HG03039 (cell line): ENCODE results near the gene PCYT1A.

Source experiments
- ATAC-seq: cut with Tn5 transposase; IDR thresholded peaks from one replicate; pipeline ENCODE4 v1.9.1; 2021; ENCODE audit warnings: mild to moderate bottlenecking, moderate library complexity; ENCODE audit not compliant: unreplicated experiment

PCYT1A gene

DNA sequence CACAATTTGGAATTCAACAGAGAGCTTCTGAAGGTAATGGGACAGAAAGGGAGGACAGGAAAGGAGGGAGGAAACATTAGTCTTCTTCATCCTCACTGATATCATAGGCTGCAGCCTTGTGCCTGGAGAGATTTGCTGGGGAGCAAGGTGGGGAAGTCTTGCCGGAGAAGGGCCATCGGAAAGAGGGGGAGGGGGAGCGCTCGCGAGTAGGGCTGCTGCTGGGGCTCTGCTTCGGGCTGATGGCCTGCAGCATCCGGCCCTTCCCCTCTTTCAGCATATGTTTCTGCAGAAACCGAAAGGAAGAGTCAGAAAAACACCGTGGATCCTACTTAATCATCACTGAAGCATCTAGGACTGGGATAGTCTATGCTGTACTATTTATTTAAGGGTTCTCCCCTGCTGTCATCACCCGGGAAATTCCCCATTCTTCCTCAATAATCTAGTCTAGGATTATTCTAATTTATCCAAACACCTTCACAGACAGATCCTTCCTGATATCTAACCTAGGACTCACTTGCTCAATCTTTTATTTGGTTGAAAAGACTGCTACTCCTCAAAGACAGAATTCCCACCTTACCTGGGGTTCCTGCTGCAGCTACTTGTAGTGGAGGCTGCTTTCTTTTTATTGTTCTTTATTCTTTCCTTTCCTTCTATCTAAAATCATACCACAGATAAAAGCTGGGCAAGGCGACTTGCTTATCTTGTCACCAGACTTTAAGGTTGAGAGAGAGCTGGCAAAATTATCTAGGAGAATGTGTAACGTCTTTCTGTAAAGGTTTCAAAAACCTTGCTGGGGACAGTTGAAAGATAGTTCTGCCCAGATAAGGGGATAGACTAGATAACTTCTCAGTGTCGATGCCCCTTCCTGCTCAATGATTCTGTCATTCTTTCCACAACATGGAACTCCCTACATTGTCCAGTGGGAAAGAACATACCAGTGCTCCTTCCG lies 48.6 kb downstream of the PCYT1A start:
- ATAC-seq: no peak

GRCh38 chr3:196237203-196237602 lies 50.3 kb downstream of the PCYT1A start:
- ATAC-seq: no peak

- no peak for ATAC-seq
Measured at GRCh38 chr3:196236223-196236622, 51.3 kb downstream of the PCYT1A start.

DNA sequence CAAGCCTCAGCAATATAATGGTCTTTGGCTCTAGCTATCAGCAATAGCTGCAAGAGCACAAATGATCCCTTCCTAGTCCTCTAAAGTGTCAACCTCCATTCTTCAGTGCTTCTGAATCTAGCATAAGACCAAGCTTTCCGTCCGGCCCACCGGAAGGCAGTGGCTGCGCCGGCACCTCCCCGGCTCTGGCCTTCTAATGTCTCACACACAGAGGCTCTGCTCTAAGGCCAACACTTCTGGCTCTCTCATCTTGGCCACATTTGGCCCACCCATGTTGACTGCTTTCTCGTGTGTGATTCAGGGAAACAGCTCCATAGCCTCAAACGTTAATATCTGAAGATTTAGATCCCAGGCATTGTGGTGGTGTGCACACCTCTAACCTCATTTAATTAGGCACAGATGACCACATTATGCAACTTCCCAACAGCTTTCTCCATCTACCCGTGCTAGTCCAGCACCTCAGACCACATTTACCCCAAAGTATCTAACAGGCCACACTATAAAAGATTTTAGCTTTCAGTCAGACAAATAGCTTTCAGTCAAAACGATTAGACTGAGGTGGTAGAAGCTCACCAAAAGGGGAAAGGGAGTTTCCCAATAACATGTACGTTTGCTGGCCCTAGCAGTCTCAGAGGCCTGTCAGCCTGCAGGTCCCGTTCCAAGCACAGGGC lies 51.9 kb downstream of the PCYT1A start:
- no peak for ATAC-seq

- ATAC-seq: no peak
Measured at GRCh38 chr3:196232882-196233251, 54.7 kb downstream of the PCYT1A start.

GRCh38 chr3:196232154-196232881 lies 55.2 kb downstream of the PCYT1A start:
- no peak for ATAC-seq

DNA sequence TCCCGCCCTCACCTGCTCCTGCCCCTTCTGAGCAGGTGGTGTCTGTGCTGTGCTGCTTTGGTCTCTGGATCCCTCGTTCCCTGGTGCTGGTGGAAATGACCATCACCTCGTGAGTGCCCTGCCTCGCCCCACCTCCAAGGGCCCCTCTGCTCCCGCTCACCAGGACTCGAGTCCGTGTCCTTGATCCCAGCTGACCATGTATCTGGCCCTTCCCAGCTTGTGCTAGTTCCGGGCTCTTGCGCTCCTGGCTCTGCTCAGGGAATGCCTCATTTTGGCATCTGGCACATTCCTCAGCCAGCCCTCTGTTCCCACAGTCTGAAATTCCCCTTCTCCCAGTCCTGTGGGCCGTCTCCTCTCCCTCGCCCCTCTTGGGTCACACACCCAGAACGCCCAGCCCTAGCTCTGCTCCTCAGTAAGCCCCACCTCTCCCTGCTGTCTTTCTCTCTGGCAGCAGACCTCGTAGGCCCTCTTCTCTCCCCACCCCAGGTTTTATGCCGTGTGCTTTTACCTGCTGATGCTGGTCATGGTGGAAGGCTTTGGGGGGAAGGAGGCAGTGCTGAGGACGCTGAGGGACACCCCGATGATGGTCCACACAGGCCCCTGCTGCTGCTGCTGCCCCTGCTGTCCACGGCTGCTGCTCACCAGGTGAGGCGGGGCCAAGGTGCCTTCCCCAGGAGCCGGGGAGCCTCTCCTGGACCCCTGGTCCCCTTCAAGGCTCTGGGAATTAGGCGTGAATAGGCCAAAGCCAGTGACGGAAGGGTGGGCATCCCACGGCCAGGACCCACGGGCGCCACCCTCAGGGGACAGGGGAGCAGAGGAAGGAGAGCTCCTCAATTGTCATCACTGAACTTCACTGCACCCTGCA lies 59.7 kb downstream of the PCYT1A start:
- no peak for ATAC-seq

GRCh38 chr3:196227121-196227561 lies 60.4 kb downstream of the PCYT1A start:
- ATAC-seq: no peak

DNA sequence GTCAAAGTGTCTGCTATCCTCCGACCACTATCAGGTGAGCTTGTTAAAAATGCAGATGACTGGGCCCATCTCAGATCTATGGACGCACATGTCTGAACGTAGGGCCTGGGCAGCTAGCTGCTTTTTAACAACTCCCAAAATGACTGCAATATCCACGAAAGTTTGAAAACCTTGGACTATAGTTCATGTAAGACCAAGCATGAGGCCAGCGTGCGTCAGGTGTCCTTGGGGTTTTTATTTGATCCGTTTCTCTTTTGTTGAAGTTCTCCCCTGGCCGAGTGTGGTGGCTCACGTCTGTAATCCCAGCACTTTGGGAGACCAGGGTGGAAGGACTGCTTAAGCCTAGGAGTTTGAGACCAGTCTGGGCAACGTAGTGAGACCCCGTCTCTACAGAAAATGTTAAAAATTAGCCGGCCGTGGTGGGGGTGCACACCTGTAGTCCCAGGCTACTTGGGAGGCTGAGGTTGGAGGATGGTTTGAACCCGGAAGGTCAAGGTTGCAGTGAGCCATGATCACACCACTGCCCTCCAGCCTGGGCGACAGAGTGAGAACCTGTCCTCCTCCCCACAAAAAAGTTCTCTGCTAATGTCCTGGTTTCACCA lies 61.7 kb downstream of the PCYT1A start:
- ATAC-seq: no peak

- no peak for ATAC-seq
Measured at GRCh38 chr3:196225086-196225485, 62.4 kb downstream of the PCYT1A start.

DNA sequence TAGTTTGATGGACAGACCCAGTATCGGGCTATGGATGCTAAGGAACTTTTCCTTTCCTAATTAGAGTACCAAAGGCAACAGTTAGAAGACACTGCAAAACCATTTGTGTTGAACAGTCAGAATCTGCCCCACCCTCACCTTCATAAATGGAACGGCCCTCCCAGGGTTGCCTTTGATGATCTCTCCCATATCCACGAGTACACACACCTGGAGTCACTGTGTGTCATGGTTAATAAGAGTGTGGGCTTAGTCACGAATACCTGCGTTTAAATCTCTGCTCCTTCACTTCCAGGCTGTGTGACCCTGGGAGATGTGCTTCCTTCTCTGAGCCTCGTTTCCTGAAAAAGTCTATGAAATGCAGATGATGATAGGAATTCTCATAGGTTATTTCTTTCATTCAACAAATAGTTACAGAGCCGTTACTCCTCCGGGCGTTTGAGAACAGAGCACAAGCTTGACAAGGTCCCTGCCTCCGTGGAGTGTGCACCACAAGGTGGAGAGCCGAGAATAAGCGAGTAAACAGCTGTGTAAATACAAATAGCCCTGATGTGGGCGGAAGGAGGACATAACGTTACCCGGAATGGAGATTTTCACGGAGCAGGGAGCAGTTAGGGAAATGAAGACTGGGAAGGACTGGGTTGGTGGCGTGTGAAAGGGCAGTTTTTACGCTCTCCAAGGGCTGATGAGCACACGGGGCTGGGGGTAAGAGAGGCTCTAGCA lies 64.5 kb downstream of the PCYT1A start:
- ATAC-seq: no peak

DNA sequence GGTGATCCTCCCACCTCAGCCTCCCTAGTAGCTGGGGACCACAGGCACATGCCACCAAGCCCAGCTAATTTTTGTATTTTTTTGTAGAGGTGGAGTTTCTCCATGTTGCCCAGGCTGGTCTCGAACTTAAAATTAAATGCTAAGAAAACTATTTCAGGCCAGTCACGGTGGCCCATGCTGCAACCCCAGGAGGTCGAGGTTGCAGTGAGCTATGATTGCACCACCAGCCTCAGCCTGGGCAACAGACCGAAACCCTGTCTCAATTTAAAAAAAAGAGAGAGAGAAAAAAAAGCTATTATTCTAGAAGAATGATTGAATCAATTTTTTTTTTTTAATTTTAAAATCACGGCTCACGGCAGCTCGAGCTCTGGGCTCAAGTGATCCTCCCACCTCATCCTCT lies 66.5 kb downstream of the PCYT1A start:
- ATAC-seq: no peak

GRCh38 chr3:196220587-196220986 lies 66.9 kb downstream of the PCYT1A start:
- no peak for ATAC-seq

- ATAC-seq: no peak
Measured at GRCh38 chr3:196219970-196220311, 67.6 kb downstream of the PCYT1A start.

- ATAC-seq: no peak
Measured at GRCh38 chr3:196219194-196219969, 68.1 kb downstream of the PCYT1A start.

GRCh38 chr3:196218155-196218712 lies 69.3 kb downstream of the PCYT1A start:
- no peak for ATAC-seq

GRCh38 chr3:196217307-196218154 lies 70.0 kb downstream of the PCYT1A start:
- no peak for ATAC-seq
